ENCODE results near the gene LSAMP.

Gene LSAMP

DNA sequence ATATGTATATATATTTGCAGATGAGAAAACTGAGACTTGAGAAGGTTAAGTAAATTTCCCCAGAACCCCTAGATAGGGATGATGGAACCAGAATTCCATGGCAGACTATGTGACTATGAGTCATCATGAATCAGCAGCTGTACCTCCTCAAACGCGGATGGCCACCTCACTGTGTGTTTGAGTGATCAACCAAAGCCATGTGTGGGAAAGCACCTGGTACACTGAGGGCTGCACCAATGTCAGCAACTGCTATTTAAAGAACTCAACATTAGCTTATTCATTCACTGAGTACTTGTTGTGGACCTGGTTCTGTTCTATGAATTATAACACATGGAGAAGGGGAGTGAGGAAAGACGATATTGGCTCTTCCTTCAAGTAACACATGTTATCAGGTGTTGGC lies 445.0 kb downstream of the LSAMP start:
- no peak for DNase-seq

DNA sequence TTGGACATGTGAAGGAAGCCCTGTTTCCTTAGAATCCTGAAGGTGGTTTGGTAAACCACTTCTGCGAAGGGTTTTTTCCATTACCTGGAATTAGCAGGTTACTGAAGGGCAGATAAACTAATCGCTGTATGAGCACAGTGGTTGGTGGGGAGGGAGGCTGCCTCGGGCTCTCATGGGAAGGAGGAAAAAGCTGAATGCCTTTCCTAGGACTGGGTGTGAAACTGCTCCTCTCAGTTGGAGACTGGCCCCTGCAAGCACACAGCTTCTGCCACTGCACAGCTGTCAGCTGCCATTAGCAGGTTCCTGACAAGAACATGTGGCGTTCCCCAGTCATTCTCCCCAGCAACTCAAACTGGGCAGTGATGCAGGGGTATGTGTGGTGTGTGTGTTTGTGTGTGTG lies 445.7 kb downstream of the LSAMP start:
- DNase-seq = no peak

DNA sequence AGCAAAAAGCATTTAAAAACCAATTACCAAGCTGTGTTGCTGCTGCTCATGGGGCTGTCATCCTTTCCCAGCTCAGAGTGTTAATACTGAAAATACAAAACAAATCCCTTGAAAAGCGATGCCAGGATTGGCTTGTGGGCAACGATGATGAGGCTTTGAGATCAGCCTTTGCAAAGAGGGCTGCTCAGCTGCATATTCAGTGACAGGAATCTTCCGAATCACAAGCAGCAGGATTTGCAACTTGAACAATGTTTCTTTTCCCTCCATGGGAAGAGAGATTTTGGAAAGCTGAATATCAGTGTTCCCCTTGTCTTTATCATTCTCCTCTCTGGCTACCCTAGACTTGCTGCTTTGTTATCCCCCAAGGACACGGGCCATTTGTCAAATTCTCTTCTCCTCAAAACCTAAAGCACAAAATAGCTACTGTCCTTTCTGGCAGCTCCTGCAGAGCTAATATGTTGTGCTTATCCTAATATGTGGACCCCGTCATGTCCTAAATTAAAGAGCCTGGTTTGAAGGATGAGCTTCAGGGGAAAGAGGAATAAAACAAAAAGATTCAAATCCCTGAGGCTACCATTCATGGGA lies 446.2 kb downstream of the LSAMP start:
- no peak for DNase-seq

DNA sequence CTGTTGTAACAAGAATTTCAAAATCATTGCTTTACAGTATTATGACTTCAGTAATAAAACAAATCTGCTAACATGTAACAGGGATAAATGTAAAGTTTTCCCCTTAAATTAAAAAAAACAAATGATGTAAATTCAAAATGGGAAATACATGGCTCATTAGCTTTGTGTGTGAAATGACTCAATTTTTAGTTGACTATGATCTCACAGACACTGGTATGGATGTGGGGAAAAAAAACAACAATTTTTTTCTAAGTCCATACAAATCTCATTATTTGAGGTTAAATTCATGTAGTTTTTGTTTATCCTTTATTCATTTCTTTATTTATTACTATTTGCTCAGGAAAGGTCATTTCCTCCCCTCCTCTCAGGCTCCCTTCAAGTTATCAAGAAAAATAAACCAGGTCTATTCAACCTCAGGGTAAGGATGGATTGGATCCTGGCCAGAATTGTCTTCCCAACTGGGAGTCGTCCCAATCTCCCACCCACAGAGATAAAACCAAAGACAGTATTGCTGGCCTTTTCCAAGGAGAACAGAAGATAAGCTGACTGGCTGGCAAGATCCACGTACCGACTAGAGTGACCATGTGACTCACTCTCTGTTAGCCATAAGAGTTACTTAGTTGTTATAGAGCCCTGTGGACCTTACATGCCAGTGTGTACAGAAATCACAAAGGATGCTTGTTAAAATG lies 448.7 kb downstream of the LSAMP start:
- no peak for DNase-seq

DNA sequence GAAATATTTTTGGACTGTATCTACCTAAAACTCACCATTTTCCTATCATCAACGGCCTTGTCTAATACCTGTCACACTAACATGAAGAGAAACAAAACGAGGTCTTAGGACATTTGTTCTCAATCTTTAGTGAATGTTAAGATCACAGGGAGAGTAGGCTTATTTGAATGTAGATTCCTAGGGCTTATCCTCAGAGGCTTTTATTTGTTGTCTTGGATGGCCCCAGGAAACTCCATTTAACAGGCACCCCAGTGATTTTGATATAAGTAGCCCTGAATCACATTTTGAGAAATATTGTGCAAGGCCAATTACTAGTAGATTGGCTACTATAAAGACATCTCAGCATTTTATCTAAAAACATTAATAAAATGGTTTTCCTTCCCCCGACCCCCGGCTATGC lies 454.6 kb downstream of the LSAMP start:
- no peak for DNase-seq

DNA sequence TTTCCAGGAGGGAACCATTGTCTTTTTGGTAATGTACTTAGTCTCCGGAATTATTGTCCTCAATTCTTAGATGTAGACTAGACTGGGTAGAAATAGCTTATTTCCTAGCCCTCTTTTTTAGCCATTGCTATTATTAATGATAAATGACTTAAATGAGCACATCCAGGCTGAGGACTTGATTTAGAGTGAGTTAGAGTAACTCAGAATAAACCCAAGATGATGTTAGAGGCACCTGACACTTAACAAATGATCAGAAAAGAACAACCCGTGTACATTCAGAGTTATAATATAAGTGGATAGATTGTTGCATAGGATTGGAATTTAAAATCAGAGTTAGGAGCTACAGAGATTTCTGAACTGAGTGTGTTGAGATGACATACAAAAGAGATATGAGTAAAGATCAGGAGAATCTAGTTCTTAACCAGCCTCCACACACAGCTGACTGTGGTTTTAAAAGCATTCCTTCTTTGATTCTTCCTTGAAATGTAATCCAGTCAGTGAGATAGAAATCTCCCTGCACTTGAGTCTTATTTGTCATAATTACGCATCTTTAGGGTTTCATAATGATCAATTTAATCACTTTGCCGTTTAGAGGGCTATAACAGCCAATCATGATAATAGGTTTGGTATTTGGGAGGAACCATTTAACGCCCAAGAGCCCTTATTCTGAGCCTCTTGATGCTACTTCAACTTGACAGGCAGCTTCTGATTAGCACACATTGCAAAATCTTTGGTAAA lies 455.4 kb downstream of the LSAMP start:
- peak in 2 of 3 experiments; percentile 60 to 79 for DNase-seq

DNA sequence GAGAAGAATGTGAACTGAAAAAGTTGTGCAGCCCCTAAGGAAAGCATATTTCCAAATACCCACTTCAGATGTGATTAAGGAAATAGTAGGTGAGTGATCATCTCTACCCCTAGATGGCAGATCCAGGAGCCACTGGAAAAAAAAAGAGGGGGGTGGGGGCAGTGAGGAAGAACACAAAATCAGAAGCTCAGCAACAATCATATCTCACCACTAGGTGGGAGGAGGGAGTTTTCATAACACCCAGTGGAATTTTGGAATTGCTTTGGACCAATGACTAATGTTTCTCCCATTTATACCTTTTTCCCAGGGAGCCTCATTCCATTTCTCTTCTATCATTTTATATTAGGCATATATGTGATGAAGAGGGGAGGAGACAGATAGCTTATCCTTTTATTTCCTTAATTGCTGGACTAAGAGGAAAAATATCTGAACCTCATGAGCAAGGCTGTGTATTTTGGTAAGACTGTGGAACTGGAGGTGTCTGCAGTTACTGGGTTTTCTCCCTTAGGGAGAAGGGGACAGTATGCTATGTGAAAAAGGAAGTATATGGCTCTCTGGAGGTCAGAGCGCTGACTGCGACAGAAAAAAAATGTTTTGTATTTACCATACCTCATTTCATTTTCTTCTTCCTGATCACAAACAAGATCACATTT lies 458.6 kb downstream of the LSAMP start:
- peak in 1 of 3 experiments; percentile 46 for DNase-seq

DNA sequence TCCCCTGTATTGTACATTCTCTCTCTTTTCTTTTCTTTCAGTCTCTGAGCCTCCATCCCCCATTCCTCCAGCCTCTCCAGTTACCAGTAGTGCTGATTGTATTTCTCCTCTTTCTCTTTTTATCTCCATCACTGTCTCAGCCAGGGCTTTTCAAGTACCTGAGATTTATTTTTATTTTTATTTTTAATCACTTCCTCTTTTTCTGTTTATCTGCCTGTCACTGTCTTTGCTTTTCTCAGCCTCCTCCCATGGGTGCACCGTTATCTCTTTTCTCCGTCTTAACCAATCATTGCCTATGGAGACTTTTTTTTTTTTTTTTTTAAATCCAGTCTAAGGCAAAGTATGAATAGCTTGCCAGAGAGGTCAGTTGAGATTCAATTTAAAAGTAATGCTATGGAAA lies 462.7 kb downstream of the LSAMP start:
- DNase-seq = no peak

DNA sequence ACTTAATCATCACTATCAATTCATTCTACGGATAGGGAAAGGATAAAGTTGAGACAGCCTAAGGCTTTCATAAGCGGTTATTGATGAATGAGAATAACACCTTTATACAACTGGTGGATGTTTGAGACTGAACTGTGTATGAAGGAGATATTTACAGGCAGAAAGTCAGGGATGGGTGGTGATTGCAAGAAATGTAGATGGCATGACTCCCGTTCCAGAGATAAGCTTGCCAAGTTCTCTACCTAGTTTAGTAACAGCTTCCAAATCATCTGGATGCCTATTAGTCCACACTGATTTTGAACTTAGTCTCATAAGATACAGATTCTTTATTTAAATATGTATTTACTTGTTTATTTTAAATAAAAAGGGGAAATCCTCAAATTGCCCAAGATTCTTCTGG lies 463.2 kb downstream of the LSAMP start:
- no peak for DNase-seq

DNA sequence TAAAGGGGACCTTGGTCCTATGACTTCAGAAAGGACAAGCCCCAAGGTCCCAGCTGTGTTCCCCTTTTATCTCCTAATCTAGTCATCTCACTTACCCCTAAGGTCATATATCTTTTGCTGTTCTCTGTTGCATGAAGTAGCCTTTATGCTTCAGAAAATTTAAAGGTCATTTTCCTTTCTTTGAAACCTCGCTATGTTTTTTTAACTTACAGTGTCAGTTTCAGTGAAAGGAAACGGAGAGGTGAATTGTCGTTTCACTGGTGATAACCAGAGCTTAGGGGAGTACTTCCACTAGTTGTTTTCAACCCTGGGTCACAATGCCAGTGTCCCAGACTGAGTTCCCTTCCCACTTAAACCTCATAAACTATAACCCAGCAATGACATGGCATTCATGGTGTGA lies 464.6 kb downstream of the LSAMP start:
- no peak for DNase-seq

DNA sequence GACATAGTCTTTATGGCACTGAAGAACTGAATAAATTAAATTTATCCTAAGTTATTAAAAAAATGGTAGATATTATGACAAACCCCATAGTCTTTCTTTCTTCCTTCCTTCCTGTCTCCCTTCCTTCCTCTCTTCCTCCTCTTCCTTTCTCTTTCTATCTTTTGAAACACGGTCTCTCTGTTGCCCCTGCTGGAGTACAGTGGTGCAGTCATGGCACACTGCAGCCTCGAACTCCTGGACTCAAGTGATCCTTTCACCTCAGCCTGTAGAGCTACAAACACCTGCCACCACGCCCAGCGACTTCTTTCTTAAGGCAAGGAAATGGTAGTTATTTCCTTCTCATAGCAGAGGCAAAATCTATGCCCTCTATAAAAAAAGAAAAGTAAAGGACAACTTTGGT lies 467.4 kb downstream of the LSAMP start:
- DNase-seq = no peak

DNA sequence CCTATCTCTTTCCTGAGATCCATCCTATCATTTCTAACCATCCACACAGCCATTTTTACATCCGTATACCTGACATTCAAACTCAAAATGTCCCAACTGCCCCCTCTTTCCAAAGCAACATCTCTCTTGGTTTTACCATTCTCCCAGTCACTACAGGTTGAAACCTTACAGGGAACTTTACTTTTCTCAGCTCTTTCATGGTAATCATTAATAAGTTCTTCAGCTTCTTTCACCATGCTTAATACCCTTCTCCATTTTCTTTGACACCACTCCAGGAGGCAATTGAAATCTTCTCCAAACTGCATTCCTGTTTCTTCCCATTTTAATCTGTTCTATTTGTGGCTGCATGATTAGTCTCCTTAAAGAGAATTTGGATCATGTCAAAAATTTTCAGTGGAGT lies 469.5 kb downstream of the LSAMP start:
- no peak for DNase-seq

DNA sequence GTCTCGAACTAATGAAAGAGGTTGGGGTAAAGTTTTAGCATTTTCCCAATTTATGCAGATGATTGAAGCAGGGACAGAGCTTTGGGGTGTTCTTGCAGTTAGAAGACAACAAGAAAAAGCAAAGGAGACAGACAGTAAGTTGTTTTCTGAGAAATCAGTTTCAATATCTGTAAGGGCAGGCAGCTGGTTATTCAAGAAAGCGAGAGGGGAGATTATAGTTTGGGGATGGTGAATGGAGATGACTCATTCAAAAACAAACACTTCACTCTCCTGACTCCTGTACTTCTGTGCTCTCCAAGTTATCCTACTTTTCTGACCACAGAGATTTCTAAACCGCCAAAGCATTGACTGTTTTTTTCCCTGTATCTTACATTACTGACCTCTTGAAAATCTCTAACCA lies 469.9 kb downstream of the LSAMP start:
- peak in 2 of 3 experiments; percentile 40 to 73 for DNase-seq

DNA sequence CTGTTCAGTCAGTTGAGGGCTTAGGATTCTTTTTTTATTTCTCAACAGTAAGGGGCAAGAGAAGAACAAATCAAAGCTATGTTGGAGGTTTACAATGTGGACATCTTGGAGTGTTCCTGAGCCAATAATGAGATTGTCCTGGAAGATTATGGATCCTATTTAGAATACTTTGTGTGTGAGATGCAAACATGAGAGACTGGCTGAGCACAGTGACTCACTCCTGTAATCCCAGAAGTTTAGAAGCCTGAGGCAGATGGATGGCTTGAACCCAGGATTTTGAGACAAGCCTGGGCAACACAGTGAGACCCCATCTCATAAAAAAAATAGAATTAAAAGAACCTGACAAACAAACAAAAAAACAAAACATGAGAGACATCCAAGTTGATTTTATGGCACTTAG lies 470.3 kb downstream of the LSAMP start:
- no peak for DNase-seq

DNA sequence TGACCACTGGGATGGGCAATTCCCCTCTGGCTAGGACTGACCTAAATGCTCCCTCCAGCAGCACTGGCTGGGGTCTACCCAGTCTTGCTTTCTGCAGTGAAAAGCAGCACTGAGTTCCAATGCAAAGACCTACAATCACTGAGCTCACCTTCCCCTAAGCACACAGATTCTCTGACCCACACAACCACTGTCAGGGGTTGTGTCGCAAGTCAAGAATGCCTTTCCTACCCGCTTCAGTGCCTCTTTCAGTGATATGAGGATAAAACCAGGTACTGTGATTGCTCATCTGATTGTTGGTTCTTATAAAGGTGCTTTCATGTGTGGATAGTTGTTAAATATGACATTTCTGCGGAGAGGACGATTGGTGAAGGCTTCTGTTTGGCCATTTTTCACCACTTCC lies 476.4 kb downstream of the LSAMP start:
- DNase-seq = no peak

DNA sequence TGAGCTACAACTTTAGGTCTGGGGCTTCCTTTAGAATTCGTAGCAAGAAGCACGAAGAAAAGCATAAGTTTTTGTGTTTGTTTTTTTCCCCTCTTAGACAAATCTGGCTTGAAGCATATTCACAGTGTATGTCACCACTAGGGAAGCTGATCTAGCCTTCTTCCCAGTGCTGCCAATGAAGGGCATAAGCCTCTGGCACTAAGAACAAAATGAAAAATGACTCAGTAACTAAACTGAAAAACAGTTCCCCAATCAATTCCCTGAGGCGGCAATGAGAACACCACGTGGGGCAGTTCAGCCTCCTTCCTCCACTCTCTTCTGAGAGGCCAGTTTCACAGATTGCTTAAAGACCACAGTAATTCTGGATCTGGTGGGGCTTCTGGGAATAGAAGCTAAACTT lies 483.9 kb downstream of the LSAMP start:
- no peak for DNase-seq

DNA sequence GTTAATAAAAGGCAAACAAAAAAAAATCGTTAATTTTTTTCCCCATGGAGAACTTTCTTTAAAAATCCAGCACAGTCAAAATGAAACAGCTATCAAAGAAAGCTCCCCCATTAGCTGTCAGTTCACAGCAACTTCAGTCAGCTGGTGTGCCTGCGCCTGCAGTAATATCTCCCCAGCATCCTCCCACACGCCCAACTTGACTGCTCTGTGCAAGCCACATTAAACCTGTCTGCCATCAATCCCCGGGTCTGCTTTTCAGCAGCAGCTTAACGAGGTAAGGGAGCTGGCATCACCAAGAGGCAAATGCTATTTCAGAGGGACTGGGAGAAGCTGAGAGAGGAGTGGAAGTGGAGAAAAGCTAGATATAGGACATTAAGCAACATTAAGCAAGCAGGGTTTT lies 484.5 kb downstream of the LSAMP start:
- peak in 1 of 3 experiments; percentile 23 for DNase-seq

DNA sequence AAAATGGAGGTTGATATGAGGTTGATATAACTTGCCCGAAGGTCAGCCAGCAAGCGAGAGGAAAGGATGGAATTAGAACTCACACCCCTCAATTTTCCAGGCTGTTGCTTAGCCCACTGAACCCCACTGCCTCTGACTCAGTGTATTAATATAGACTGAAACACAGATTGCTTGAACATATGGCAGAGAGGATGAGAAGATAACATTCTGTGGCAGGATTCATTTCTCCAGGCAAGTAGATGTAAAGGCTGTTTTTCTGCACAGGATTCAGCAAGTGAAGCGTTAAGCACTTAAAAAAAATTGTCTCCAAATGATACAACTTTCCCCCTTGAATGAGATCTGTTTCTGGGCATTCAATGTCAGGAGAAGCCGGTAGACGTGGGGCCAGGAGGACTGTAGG lies 486.8 kb downstream of the LSAMP start:
- DNase-seq = no peak

DNA sequence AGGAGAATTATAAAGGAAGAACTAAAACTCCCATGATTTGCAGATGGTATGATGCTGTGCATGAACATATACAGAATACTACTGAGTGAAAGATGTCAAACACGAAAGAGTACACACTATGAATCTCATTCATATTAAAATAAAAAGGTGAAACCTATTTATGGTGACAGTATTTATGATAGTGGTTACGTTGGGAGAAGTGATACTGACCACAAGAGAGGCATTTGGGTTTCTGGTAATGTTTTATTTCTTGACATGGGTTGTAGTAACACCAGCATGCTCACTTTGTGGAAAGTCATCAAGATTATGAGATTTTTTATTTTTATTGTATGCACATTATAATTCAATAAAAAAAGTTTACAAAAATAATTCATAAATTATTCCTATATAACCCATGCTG lies 498.0 kb downstream of the LSAMP start:
- no peak for DNase-seq

DNA sequence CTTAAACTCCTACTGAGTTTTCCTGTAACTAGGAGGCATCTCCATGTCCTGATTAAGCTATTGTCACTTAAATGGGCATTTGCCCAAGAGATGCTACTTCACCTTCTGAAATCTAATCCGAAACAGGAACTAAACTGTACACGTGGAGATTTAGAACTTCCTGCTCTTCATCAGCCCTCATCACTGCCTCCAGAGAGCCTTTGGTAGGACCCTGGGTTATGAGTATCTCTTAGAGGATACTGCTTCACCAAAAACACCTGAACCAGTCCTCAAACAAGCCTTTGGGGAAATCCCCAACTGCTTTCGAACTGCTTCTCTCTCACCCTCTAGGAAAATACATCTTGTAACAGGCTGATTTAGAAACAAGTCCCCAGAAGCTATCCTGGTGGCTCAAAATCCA lies 501.7 kb downstream of the LSAMP start:
- DNase-seq = no peak

DNA sequence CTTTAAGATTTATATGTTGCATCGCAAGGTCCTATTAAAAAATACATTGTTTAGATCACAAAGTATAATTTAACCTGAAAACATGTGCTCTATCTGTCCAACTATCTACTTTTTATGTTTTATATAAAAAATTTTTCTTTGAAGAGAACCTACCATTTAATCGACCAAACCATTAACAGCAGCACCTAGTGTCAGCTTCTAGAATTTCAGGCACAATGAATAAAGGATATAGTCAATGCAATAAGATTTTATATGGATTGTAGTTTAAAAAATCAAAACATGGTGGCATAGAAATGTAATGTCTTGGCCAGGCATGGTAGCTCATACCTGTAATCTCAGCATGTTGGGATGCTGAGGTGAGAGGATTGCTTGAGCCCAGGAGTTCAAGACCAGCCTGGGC lies 508.2 kb downstream of the LSAMP start:
- DNase-seq = no peak

DNA sequence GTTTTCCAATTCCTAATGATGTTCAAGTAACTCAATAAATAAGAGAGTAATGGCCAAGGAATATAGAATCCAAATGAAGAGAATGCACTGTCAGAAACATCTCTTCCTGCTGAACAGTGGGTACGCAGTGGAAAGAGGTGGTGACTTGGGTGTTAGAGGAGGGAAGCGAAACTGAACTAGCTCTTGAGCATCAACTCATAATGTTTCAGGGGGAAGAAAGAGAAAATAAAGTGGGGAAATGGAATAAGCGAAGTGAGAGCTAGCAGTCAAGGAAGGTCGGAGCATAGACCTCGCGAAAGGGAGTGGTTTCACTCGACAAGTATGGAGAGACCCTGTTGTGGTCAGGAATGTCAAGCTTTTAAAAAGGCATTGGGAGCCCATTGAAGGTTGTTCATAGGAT lies 512.5 kb downstream of the LSAMP start:
- no peak for DNase-seq

DNA sequence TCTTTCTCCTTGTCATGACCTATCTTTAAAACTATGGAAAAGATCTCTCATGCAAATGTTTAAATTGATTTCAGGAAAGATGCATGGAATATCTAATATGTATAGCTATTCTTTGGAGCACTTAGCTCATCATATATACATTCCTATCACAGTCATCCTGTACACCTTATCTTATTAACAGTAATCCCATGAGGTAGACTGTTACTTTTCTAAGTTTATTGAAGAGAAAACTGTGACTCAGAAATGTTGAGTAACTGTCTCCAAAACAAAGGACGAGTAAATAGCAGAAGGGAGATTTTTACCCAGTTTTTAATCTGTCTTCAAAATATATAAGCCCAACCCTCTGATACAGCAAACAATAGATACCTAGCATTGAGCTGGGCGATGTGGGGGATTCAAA lies 513.7 kb downstream of the LSAMP start:
- DNase-seq = no peak

DNA sequence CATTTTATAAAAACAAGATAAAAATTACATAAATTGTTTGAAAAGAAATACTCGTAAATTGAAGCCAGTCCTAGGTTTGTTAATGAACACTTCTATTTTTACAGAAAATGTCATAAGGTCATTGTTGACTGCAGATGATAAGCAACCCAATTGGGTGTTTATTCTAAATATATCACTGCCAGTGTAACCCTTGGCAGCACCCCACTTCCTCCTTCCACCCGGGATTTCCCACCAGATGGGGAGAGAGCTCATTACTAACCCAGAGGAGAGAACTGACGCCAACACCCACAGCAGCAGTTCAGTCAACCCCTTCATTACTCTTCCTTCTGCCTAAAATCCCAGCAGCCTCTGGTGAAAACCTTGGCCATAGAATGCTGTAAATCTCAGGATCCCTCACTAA lies 514.4 kb downstream of the LSAMP start:
- DNase-seq = no peak

Measured in NCI-H1417 (cell line).